Putamen (tissue), 1 donor: ENCODE results near the gene DNM2.
"Not testable (repeated sequence)": the region's sequence is repeated elsewhere in the genome, so short reads cannot be mapped to it uniquely, and the experiment has no call there.

ENCODE experiments used
- DNase-seq: peaks from one replicate; pipeline ENCODE4 v3.0.0-alpha.2; 2016; ENCODE audit warnings: low spot score

Gene DNM2

GRCh38 chr19:10868872-10869547, 151.1 kb downstream of the DNM2 start:
- DNase-seq: no peak

GRCh38 chr19:10869872-10870311, 152.0 kb downstream of the DNM2 start:
- not testable (repeated sequence) for DNase-seq

GRCh38 chr19:10870501-10870954, 152.6 kb downstream of the DNM2 start:
- DNase-seq: no peak

- DNase-seq: peak; percentile 99
Measured at GRCh38 chr19:10870955-10871603, 153.2 kb downstream of the DNM2 start, which contains the start of gene CARM1. Gene CARM1, plus strand, starts transcription at chr19:10871553. Its CDS starts 150 bp downstream, at chr19:10871703.

- no peak for DNase-seq
Measured at GRCh38 chr19:10871711-10872545, 154.0 kb downstream of the DNM2 start.

GRCh38 chr19:10872546-10873107, 154.7 kb downstream of the DNM2 start:
- no peak for DNase-seq

GRCh38 chr19:10874024-10874423, 156.1 kb downstream of the DNM2 start:
- no peak for DNase-seq

- DNase-seq: no peak
Measured at GRCh38 chr19:10876459-10877240, 158.8 kb downstream of the DNM2 start.

GRCh38 chr19:10877608-10878007, 159.7 kb downstream of the DNM2 start:
- DNase-seq: not testable (repeated sequence)

GRCh38 chr19:10878253-10878652, 160.4 kb downstream of the DNM2 start:
- no peak for DNase-seq
